Measurements from ENCODE around the gene SLC12A7.
"Not testable (repeated sequence)": the region's sequence is repeated elsewhere in the genome, so short reads cannot be mapped to it uniquely, and the experiment has no call there.

SLC12A7 gene

DNA sequence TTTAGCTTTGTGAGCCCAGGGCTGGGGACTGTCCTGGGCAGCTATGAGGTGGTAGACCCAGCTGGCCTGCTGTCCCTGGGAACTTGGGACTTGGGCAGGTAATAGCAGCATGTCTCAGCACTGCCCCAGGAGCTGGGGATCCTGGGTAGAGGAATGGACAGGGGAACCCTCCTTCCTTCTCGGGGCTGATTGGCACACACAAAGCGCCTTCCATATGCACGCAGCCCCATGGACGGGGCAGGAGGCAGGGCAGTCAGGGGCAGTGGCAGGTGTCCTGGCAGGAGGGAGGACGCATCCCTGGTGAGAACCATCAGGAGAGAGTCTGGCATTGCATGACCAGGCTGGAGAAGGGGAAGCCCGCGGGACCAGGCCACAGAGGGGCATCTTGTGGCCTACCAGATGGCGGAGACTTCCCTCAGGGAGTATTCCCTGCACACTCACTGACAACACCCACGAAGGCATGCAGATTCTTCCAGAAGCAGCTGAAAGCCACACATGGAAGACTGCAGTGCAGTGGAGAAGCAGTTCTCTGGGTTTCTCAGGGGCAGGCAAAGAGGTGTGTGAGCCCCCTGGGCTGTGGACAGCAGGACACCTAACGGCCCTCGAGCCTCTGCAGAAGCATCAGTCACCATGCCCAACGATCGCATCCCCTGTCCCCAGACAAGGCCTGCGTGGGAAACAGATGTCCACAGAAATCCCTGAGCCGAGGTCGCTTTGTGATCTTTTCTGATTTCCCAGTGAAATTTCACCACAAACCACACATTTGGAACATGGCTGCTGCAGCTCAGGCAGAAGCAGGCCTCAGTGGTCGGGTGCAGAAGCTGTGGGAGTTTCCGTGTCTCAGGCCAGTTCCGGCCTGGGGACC, 110.2 kb downstream of the SLC12A7 start:
- DNase-seq = no peak

DNA sequence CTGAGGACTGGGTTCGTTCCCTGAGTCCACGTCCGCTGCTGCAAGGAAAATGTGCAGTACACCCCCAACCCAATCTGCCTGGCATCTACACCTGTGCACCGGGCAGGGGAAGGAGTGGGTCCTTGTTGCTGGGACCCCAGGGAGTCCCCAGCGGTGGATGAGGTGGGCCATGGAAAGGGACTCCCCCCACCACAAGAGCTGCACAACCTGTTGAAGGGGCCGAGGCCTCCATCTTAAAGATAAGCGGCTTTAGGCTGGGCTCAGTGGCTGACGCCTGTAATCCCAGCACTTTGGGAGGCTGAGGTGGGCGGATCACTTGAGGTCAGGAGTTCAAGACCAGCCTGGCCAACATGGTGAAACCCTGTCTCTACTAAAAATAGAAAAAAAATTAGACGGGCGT, 111.0 kb downstream of the SLC12A7 start:
- not testable (repeated sequence) for DNase-seq
